HG02798 (cell line): ENCODE data around the gene NAP1L2.
"Not testable (repeated sequence)": the region's sequence is repeated elsewhere in the genome, so short reads cannot be mapped to it uniquely, and the experiment has no call there.

Source experiments
- ATAC-seq: cut with Tn5 transposase; IDR thresholded peaks from one replicate; pipeline ENCODE4 v1.9.1; 2021; ENCODE audit warnings: mild to moderate bottlenecking; ENCODE audit not compliant: unreplicated experiment, poor library complexity

Gene NAP1L2

DNA sequence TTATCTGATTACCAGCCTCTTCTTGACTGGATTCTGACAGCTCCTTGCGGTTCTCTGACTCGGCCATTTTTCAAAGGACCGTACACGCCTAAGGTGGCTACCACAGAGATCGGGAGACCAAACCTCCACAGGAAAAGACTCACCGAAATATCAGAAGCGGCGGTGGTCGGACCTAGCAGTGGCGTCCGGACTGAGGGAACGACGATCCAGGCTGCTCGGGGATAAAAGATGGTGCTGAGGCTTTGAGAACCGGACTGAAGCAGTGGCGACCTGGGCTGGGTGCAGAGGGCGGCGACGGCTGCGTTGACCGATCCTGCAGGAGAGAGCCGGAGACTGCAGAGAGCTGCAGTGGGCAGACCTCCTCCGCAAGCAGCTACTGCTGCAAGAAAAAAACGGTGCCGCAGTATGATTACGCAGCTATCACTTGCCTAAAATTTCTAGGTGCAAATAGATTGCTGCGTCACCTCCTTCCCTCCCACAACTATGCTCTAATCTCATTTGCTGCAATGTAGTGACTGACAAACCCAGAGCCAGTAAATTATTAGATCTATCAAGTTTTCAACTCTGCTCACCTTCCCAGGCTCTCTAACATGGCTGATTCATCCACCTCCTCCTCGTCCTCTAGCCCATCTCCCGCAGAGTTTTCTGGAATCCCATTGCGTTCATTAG, at the start of gene NAP1L2:
Gene NAP1L2 (minus strand): TSS at position 426 of the 669 bp plus-strand sequence. CDS start 359 bp downstream, at position 67.
- no peak for ATAC-seq

- ATAC-seq, result no peak
Observed at GRCh38 chrX:73262991-73263390, 48.3 kb upstream of the NAP1L2 start.

- no peak for ATAC-seq
Observed at GRCh38 chrX:73239242-73239641, 24.6 kb upstream of the NAP1L2 start.

DNA sequence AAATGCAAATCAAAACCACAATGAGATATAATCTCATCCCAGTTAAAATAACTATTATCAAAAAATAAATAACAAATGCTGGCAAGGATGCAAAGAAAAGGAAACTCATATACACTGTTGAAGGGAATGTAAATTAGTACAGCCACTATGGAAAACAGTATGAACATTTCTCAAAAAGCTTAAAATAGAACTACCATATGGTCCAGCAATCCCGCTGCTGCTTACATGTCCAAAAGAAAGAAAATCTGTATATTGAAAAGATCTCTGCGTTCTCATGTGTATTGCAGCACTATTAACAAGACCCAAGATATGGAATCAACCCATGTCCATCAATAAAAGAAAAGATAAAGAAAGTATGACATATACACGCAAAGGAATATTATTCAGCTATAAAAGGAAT, 3.0 kb upstream of the NAP1L2 start:
- ATAC-seq, result no peak

GRCh38 chrX:73215246-73215645, 595 bp upstream of the NAP1L2 start:
- no peak for ATAC-seq

GRCh38 chrX:73213734-73214425, 771 bp downstream of the NAP1L2 start:
- no peak for ATAC-seq

GRCh38 chrX:73206366-73206765, 8.3 kb downstream of the NAP1L2 start:
- ATAC-seq, result no peak

- ATAC-seq, result no peak
Observed at GRCh38 chrX:73182502-73183114, 32.0 kb downstream of the NAP1L2 start.

DNA sequence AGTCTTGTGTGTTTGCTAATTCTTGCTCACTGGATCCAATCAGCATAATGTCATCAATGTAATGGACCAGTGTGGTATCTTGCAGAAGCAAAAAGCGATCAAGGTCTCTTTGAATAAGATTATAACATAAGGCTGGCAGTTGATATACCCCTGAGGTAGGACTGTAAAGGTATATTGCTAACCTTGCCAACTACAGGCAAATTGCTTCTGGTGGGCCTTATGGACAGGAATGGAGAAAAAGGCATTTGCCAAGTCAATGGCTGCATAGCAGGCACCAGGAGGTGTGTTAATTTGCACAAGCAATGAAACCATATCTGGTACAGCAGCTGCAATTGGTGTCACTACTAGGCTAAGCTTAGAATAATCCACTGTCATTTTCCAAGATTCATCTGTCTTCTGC, 45.7 kb downstream of the NAP1L2 start:
- not testable (repeated sequence) for ATAC-seq
